K562 (cell line): Measurements from ENCODE around the gene ARHGAP22. TPM values are rescaled to one million over a fixed set of nuclear protein-coding genes. Genes with fewer than 3 reads are reported as not detected.

Source experiments
- ATAC-seq: fragments of 200-7000 bp; cut with Tn5 transposase; 3 replicates; pipeline ENCODE4 v1.9.1; 2020; ENCODE audit warnings: moderate library complexity
- BruUV-seq: library from RNA; stranded (reverse); fragments of 400-500 nt; replicated peaks from 2 replicates; lab custom pipeline; 2021; lab: Mats Ljungman, UMichigan
- CTCF ChIA-PET: fragments of 300-600 bp; formaldehyde crosslinking; extraction: SDS; loops from one replicate; lab custom pipeline; 2021; ENCODE audit warnings: low intra/inter-chr PET ratio; lab: Yijun Ruan, JAX
- POLR2A ChIA-PET: fragments of 300-600, 350-650 bp; sonication (Branson Sonifier 250); formaldehyde crosslinking; extraction: SDS; loops from one replicate; lab custom pipeline; 2021; ENCODE audit warnings: antibody characterized with exemption, inconsistent platforms; lab: Yijun Ruan, JAX
- DNase-seq, 4 experiments: peaks; one replicate each; pipeline versions ENCODE4 v3.0.0 to v3.0.0-alpha.2; 2011 to 2018; ENCODE audit warnings: low spot score in 3 of 4, mixed read lengths in 3 of 4; ENCODE audit errors: extremely low read depth in 1 of 4
- FAIRE-seq: peaks from 2 replicates; lab custom pipeline; 2011; peaks lifted over from hg19 to GRCh38; lab: Jason Lieb, UNC
- H2AFZ ChIP-seq: 2 replicates; pipeline ENCODE4 v1.6.0; 2011; ENCODE audit warnings: low read depth, low read length, control low read depth, inconsistent platforms
- H3K27ac ChIP-seq: fragments of 200-600 bp; 3 replicates; pipeline ENCODE4 v1.8.0; 2011; ENCODE audit warnings: low read depth, mild to moderate bottlenecking, control low read depth, inconsistent platforms, low read length, moderate library complexity, mixed read lengths; ENCODE audit errors: extremely low read depth
- H3K27me3 ChIP-seq, 2 experiments: fragments of 300-600 bp in 1 of 2; 2 replicates in 1 of 2; 3 replicates in 1 of 2; pipeline versions ENCODE4 v1.6.0 to v1.8.0; 2011; ENCODE audit warnings: inconsistent platforms in 2 of 2, low read length in 2 of 2, mild to moderate bottlenecking in 1 of 2, mixed read lengths in 1 of 2, moderate library complexity in 1 of 2; ENCODE audit not compliant: control insufficient read depth in 2 of 2, insufficient read depth in 2 of 2
- H3K36me3 ChIP-seq: fragments of 300-600 bp; 3 replicates; pipeline ENCODE4 v1.8.0; 2011; ENCODE audit warnings: mild to moderate bottlenecking, low read length, inconsistent platforms; ENCODE audit not compliant: control insufficient read depth, insufficient read depth
- H3K4me1 ChIP-seq, 2 experiments: fragments of 200-600 bp in 1 of 2; replicated peaks in 1 of 2; 2 replicates in 1 of 2; 3 replicates in 1 of 2; pipeline versions ENCODE4 v1.5.1 to v1.8.0; 2011; ENCODE audit warnings: inconsistent platforms in 2 of 2, low read length in 2 of 2, mild to moderate bottlenecking in 1 of 2, mixed read lengths in 1 of 2, moderate library complexity in 1 of 2; ENCODE audit not compliant: control insufficient read depth in 2 of 2, insufficient read depth in 2 of 2
- H3K4me2 ChIP-seq: 2 replicates; pipeline ENCODE4 v1.6.1; 2011; ENCODE audit warnings: low read length, control low read depth, inconsistent platforms, mixed read lengths; ENCODE audit not compliant: insufficient read depth
- H3K4me3 ChIP-seq: fragments of 200-600 bp; sonication (generic), shearing (Covaris generic); 2 replicates; pipeline ENCODE4 v1.5.1; 2016; ENCODE audit warnings: control low read depth, inconsistent platforms
- H3K79me2 ChIP-seq: fragments of 200-600 bp; 3 replicates; pipeline ENCODE4 v1.8.0; 2011; ENCODE audit warnings: low read length, inconsistent platforms; ENCODE audit not compliant: control insufficient read depth, insufficient read depth
- H3K9ac ChIP-seq, 2 experiments: 2 replicates each; pipeline versions ENCODE4 v1.6.0 to v1.6.1; 2011; ENCODE audit warnings: low read depth in 2 of 2, low read length in 2 of 2, control low read depth in 1 of 2, inconsistent platforms in 1 of 2, mild to moderate bottlenecking in 1 of 2, mixed read lengths in 1 of 2; ENCODE audit not compliant: insufficient read depth in 1 of 2
- H3K9me1 ChIP-seq: one replicate; pipeline ENCODE4 v1.6.0; 2011; ENCODE audit warnings: inconsistent platforms, mild to moderate bottlenecking, low read length, moderate library complexity; ENCODE audit not compliant: control insufficient read depth, insufficient read depth
- H3K9me3 ChIP-seq: replicated peaks from 2 replicates; pipeline ENCODE4 v1.5.1; 2011; ENCODE audit warnings: low read depth, low read length, inconsistent platforms; ENCODE audit not compliant: control insufficient read depth, insufficient read depth
- H4K20me1 ChIP-seq: replicated peaks from 2 replicates; pipeline ENCODE4 v1.6.1; 2011; ENCODE audit warnings: low read length, inconsistent platforms, mixed read lengths; ENCODE audit not compliant: control insufficient read depth, insufficient read depth
- ETV1 ChIP-seq: fragments of 450-650 bp; conservative IDR thresholded peaks from 2 replicates; pipeline ENCODE4 v1.6.1; 2016; ENCODE audit warnings: missing genetic modification characterization, control low read depth, low read depth, missing compliant biosample characterization
- FUS ChIP-seq: fragments of 200-400 bp; formaldehyde crosslinking; optimal IDR thresholded peaks from 2 replicates; pipeline ENCODE3; 2017; ENCODE audit warnings: low read depth, low read length
- SMAD2 ChIP-seq: fragments of 150-350 bp; IDR thresholded peaks from 2 replicates; pipeline ENCODE4 v1.6.1; 2014; ENCODE audit warnings: low read depth, mild to moderate bottlenecking, low read length
- ZKSCAN1 ChIP-seq: fragments of 150-350 bp; IDR thresholded peaks from 2 replicates; pipeline ENCODE4 v1.6.1; 2016; ENCODE audit warnings: low read depth, low read length
- ZNF165 ChIP-seq: fragments of 250-450 bp; sonication (Bioruptor Pico); IDR thresholded peaks from 2 replicates; pipeline ENCODE4 v1.4.0; 2020; ENCODE audit warnings: borderline replicate concordance
- WGBS: fragments of 100-300 bp; shearing (Covaris generic); methylation state at CpG from one replicate; pipeline ENCODE4 v1.1.6; 2016; ENCODE audit warnings: low coverage, mixed read lengths; ENCODE audit not compliant: insufficient coverage; ENCODE audit errors: missing lambda C conversion rate; 5-methylcytosine and 5-hydroxymethylcytosine counted together
- in situ Hi-C: fragments of 300-500 bp; cut with MboI; formaldehyde crosslinking; loops from 4 replicates; pipeline ENCODE4 v1.15.0; 2018; ENCODE audit warnings: inconsistent platforms, mixed read lengths
- intact Hi-C: fragments of 100-400 bp; cut with micrococcal nuclease; formaldehyde crosslinking; loops from 2 replicates; pipeline ENCODE4 v1.14.2; 2022
- polyA plus RNA-seq, 8 experiments: library from polyadenylated mRNA; depleted of rRNA in 4 of 8; stranded (reverse) in 5 of 8; unstranded in 3 of 8; fragments of >200 nt; fragmentation: Nextera tagmentation in 2 of 8; fragmentation: Illumina TruSeq in 1 of 8; extraction: Ambion mirVana in 2 of 8; extraction: Trizol in 1 of 8; gene quantifications; 2 replicates each; pipeline versions ENCODE4 v1.2.1 to v1.2.3, GENCODE V29; 2011 to 2014; ENCODE audit warnings: inconsistent platforms in 1 of 8, missing spikeins in 1 of 8
- total RNA-seq, 7 experiments: library from RNA; depleted of rRNA in 6 of 7; stranded (reverse); fragments of >200 nt in 6 of 7; fragmentation: Illumina TruSeq in 2 of 7; extraction: Trizol in 2 of 7; gene quantifications; 2 replicates each; pipeline versions ENCODE4 v1.2.1 to v1.2.3, GENCODE V29; 2011 to 2021; ENCODE audit warnings: low replicate concordance in 1 of 7

ARHGAP22 gene
- total and polyA plus RNA-seq, 9 of the 15 experiments (the other 6 are each of a cell fraction or from before 2014, with no cell fraction given): 1.3 to 28.1 (median 12.7) TPM

DNA sequence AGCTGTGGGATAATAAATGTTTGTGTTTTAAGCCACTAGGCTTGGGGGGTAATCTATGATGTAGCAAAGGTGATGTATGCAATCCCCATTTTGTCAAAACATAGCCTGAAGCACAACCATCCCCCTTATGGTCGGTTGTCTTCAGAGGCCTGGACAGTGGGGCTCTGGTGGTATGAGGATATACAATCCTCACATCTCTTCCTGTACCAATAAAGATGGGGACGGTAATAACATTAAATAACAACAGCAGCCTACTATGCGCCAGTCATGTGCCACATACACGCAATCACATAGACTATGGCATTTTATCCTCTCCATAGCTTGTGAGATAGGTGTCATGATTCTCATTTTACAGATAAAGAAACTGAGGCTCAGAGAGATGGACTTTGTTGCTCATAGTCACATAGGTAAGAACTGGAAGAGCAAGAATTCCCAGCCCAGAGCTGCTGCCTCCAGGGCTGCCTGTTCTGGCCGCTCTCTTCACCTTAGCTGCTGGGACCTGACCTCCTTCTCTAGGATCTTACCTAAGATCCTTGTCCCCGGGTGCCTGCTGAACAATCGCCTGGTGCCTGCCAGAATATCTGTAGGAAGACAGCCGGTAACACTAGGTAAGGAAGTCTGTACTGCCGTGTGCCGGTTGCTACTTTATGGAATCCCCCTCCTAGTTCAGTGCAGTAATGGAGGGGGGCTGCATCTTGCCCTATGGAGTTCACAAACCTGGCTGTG, 108.6 kb downstream of the ARHGAP22 start:
- no peak for DNase-seq
- in situ Hi-C loops: no loop called here
- H3K4me1 ChIP-seq: peaks cover 36 to 53% of the 10 kb centered on the region in 2 experiments
- no TSS peak for BruUV-seq
- no peak overlapping the region for H3K4me3 ChIP-seq
- WGBS: 86% methylated on average over 10 of the region's 10 CpGs
- POLR2A ChIA-PET: interaction anchor here (1.2 kb wide), 1 partner anchor 33 kb away, joined by 3 read pairs; no protein-coding TSS in a partner anchor
- H4K20me1 ChIP-seq: no peaks in the 10 kb centered on the region
- H3K36me3 ChIP-seq: peaks cover 28% of the 10 kb centered on the region; the same call in 1 of the 3 replicates
- H3K27ac ChIP-seq: no peak overlapping the region
- TF ChIP-seq SMAD2: no peak
- no peak for TF ChIP-seq ETV1
- TF ChIP-seq ZKSCAN1: peak; percentile 92
- TF ChIP-seq FUS: no peak
- no peak for TF ChIP-seq ZNF165
- TF ChIP-seq, all 486 proteins: peak for 1
- Histone ChIP-seq H2AFZ (no peak overlapping the region), H3K9ac (peak overlapping the region in 1 of 2 experiments; percentile 75; a peak in 2 of 4 replicates), H3K27me3 (no peaks in the 10 kb centered on the region), H3K9me1 (no peaks in the 10 kb centered on the region), H3K9me3 (no peaks in the 10 kb centered on the region), H3K4me2 (no peak overlapping the region), H3K79me2 (peaks cover 76% of the 10 kb centered on the region)
- FAIRE-seq (no peak), ATAC-seq (no peak)
- CTCF ChIA-PET: no interaction called here
- intact Hi-C loops: no loop called here
